ENCODE data around the gene UTP4.
A peak's percentile ranks its signal among the peaks of the same experiment; 100 is the strongest.
"Not testable (repeated sequence)": the region's sequence is repeated elsewhere in the genome, so short reads cannot be mapped to it uniquely, and the experiment has no call there.

Gene UTP4

DNA sequence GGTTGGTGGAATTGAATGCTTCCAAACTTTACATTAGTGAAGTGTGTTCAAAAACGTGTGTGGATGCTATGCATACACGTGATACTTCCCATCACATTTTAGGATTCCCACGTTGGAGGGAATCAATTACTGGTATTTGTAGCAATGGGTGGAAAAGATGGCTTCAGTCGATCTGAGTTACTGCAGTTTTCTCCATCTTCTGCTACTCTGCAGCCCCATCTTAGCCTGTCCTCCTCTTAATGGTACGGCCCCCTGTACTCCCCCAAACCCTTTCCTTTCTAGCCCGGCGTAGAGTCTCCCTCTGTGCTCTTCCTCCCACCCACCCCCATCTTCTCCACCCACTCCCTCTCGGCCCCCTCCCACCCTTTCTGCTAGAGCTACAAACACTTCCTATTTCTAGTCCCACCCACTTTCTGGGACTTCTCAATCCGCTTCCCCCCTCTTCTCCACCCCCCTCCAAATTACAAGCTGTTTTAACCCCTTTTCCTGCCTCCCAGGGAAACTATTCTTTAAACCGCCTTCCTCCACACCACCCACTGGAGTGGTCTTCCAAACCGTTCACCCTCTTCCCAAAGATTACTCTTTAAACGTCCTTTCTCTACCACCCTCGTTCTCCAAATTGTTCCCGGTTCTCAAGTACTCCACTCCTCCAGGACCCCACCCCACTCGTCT, 1.1 kb upstream of the UTP4 start:
- DNase-seq (ENCODE audit: low spot score): no peak

DNA sequence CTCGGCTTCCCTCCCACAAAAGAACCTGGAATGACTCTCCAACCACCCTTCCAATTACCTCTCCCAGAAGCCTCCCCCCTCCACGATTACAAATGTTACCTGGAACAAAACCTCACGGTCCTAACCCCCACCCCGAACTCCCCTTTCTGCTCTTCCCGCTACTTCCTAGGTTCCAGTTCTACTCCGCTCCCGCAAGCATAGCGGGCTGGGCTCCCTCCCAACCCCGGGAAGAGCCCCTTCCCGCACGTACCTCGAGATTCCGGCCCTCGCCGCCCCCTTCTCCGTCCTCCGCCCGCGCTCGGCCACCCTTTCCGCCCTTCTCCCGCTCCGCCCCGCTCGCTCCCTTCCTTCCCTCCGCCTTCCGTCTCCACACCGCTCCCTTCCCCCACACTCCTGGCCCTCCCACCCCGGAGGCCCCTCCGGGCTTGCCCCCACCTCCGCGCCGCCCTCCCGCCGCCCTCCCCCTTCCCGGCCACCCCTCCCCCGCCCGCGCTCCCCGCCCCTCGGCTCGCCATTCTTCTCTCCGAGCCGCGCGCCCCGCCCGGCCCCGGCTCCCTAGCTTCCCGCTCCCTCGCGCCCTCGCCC, 518 bp upstream of the UTP4 start:
- DNase-seq (ENCODE audit: low spot score): peak; percentile 62

- DNase-seq (ENCODE audit: low spot score): no peak
These were observed 1.0 kb downstream of the UTP4 start for GRCh38 chr16:69133373-69133954.

DNA sequence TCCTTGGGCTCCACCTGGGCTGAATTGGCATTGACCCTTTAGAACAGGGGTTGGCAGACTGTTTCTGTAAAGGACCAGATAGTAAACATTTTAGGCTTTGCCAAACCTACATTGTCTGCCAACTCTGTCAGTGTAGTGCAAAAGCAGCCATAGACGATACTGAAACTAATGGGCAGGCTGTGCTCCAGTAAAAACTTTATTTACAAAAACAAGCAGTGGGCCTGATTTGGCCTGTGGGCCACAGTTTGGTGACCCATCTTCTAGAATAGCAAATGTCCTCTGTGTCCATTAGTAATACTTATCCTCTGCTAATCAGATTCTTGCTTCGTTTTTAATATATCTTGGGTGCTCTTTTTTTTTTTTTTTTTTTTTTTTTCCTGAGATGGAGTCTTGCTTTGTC, 6.2 kb downstream of the UTP4 start:
- no peak for DNase-seq (ENCODE audit: low spot score)

DNA sequence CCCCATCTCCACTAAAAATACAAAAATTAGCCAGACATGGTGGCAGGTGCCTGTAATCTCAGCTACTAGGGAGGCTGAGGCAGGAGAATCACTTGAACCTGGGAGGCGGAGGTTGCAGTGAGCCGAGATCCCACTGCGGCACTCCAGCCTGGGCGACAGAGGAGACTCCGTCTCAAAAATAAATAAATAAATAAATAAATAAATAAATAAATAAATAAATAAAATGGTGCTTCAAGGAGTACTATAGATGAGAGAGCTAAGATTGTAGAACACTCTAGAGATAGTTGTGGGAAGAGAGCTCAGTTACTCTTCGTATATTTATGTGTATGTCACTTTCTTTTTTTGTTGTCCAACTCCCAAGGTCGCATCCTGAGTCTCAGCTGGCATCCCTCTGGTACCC, 7.0 kb downstream of the UTP4 start:
- not testable (repeated sequence) for DNase-seq (ENCODE audit: low spot score)

GRCh38 chr16:69141014-69141413, 8.6 kb downstream of the UTP4 start:
- no peak for DNase-seq (ENCODE audit: low spot score)

DNA sequence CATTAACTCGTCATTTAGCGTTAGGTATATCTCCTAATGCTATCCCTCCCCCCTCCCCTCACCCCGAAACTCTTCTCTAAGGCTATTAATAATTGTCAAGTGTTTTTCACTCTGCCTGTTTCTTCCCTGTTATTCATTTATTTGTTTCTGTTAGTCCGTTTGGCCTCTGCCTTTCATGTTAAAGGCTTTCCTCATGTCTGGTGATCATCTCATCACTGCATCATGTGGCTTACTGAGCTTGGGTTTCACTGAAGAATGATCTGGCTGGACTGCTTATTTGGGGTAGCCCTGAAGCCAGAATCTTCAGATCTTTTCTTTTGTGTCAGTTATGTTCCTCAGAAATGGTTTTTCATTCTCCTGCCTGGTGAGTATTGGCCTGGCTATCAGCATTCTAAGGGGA, 9.5 kb downstream of the UTP4 start:
- no peak for DNase-seq (ENCODE audit: low spot score)

GRCh38 chr16:69143116-69143515, 10.7 kb downstream of the UTP4 start:
- DNase-seq (ENCODE audit: low spot score): no peak

GRCh38 chr16:69145658-69146057, 13.2 kb downstream of the UTP4 start:
- no peak for DNase-seq (ENCODE audit: low spot score)

DNA sequence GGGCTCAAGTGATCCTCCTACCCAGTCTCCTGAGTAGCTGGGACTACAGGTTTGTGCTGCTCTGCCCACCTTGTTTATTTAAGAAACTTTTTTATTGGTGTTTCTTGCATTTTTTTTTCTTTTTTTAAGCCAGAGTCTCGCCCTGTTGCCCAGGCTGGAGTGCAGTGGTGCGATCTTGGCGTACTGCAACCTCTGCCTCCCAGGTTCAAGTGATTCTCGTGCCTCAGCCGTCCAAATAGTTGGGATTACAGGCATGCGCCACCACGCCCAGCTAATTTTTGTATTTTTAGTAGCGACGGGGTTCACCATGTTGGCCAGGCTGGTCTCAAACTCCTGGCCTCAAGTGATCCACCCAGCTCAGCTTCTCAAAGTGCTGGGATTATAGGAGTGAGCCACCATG, 17.2 kb downstream of the UTP4 start:
- DNase-seq (ENCODE audit: low spot score): not testable (repeated sequence)

DNA sequence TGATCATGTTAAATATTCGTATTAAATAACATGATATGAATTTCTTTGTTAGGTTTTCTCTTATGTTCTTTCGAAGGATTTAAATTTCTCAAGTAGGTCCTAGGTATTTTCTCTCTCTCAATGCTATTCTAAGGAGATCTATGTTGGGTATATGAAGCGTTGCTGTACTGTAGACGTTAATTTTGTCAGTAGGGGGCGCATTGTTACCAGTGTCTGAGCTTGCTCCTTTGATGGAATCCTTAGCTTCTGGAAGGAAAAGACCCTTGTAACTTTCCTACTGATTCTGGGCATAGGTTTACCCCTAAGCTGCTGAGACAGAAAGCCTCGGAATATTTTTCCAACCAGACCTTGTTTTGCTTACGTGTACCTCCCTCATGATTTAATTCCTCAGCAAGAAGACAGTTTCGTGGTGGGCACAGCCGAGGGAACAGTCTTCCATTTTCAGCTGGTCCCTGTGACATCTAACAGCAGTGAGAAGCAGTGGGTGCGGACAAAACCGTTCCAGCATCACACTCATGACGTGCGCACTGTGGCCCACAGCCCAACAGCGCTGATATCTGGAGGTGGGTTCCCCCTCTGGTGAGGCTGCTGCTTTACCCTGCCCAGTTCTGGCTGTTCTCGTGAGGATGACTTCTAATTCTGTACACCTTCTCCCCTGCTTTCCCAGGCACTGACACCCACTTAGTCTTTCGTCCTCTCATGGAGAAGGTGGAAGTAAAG, 17.9 kb downstream of the UTP4 start:
- peak; percentile 49 for DNase-seq (ENCODE audit: low spot score)

- no peak for DNase-seq (ENCODE audit: low spot score)
These were observed 24.7 kb downstream of the UTP4 start for GRCh38 chr16:69157196-69157595.

DNA sequence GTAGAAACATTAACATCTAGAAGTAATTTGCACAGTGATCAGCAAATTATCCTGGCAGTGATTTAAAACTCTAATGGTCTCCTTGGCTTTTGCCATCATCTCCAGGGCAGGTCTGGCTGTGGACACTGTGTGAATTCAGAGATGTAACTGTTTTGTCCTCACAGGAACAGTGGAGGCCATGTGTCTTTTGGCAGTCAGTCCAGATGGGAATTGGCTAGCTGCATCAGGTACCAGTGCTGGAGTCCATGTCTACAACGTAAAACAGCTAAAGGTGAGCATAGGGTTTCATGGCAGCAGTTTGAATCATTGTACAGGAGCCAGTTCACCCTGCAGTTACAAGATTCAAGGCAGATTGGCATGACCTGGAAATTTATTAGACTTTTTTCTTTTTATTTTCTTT, 27.7 kb downstream of the UTP4 start:
- no peak for DNase-seq (ENCODE audit: low spot score)

DNA sequence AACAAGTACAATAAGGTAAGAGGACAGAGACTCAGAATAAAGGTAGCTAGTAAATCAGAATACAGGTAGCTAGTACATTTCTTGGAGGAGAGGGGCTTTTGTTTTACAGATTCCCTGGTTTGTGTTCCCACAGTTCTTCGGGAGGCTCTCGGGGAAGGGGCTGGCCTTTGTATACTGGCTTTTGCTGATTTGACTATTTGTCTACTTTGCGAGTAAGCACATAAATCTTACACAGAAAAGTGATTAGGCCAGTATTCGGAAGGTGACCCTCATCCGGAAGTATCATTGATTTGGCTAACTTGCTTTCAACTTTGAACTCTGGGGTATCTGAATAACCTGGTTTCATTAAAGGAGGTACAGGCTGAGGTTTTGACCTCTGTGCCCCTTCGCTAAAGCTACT, 33.1 kb downstream of the UTP4 start:
- no peak for DNase-seq (ENCODE audit: low spot score)

GRCh38 chr16:69166221-69166833, 33.9 kb downstream of the UTP4 start:
- DNase-seq (ENCODE audit: low spot score): no peak

- DNase-seq (ENCODE audit: low spot score): no peak
These were observed 34.8 kb downstream of the UTP4 start for GRCh38 chr16:69166946-69167930.

DNA sequence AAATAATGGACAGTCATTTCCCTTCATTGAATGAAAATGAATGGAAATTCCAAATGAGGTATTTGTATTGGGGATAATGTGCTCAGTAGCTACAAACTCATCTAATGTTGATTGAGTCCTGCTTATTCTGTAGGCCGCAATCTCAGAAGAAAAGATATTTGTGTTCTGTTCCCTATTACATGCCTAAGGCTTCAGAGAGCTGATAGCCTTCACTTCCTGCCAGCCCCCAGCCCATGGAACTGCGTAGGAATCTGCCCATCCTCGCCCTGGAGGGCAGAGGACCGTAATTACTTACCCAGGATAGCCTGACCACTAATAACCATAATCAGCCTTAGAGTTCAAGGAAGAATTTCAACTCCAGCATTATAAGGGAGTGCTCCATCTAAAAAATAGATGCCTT, 36.6 kb downstream of the UTP4 start:
- DNase-seq (ENCODE audit: low spot score): no peak

GRCh38 chr16:69169607-69170352, 37.3 kb downstream of the UTP4 start:
- no peak for DNase-seq (ENCODE audit: low spot score)

DNA sequence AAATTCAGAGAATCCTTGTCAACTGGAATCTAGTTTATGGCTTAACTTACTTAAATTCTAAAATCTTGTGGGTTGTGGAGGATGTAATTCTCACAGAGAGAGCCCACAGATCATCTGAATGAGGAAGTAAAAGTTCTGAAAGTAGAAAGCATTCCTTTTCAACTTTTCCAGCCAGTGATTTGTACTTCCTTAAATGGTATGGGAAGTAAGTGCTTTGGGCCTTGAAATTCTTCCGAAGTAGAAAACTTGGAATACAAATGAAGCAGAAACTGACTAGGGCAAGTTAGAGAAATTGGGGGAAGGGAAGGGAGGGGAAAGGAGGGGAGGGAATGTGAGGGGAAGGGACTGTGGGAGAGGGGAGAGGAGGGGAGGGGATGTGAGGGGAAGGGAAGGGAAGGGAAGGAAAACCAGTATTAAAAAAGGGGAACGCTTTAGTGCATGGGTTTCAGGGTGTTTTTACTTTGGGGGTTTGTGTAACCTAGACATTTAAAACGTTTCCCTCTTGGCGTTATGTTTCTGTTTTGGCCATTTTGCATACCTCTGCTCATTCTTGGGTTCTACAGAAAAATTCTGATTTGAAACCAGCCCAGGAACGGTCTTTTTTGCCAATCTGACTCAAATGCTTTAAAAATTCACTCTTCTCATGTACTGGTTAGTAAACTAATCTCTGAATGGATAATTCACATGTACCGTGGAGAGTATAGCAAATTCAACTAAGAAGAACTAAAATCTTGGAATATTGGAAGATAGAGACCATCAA, 39.1 kb downstream of the UTP4 start:
- no peak for DNase-seq (ENCODE audit: low spot score)
